Endothelial cell (in vitro differentiated cells): ENCODE results near the gene ZBTB39. TPM values are rescaled to one million over a fixed set of nuclear protein-coding genes. Genes with fewer than 3 reads are reported as not detected.

Source experiments
- DNase-seq: peaks from one replicate; pipeline ENCODE4 v3.0.0; 2021; ENCODE audit warnings: low spot score
- H3K27ac Mint-ChIP-seq: one replicate; pipeline ENCODE4 v1.8.0; 2021; ENCODE audit warnings: mixed read lengths, inconsistent platforms; ENCODE audit not compliant: unreplicated experiment
- H3K27me3 Mint-ChIP-seq: one replicate; pipeline ENCODE4 v1.8.0; 2021; ENCODE audit warnings: mild to moderate bottlenecking, moderate library complexity, mixed read lengths, inconsistent platforms; ENCODE audit not compliant: unreplicated experiment
- H3K36me3 Mint-ChIP-seq: one replicate; pipeline ENCODE4 v1.8.0; 2021; ENCODE audit warnings: mild to moderate bottlenecking, low read depth, mixed read lengths, inconsistent platforms; ENCODE audit not compliant: unreplicated experiment
- H3K4me1 Mint-ChIP-seq: one replicate; pipeline ENCODE4 v1.8.0; 2021; ENCODE audit warnings: mild to moderate bottlenecking, mixed read lengths, inconsistent platforms; ENCODE audit not compliant: unreplicated experiment
- H3K4me3 Mint-ChIP-seq: one replicate; pipeline ENCODE4 v1.8.0; 2021; ENCODE audit warnings: mild to moderate bottlenecking, mixed read lengths, inconsistent platforms; ENCODE audit not compliant: unreplicated experiment
- H3K9me3 Mint-ChIP-seq: one replicate; pipeline ENCODE4 v1.8.0; 2021; ENCODE audit warnings: mixed read lengths, inconsistent platforms; ENCODE audit not compliant: unreplicated experiment
- total RNA-seq: library from RNA; stranded (reverse); fragmentation: NEBNext Ultra II Directional; extraction: Animal tissue kit (Norgen Biotek cat#: 25700); gene quantifications from one replicate; pipeline ENCODE4 v1.2.1, GENCODE V29; 2021; ENCODE audit not compliant: unreplicated experiment
- TF ChIP-seq, protein P1 (sequence below): fragments of 200-600 bp; sonication (generic); IDR thresholded peaks from one replicate; pipeline ENCODE4 v1.5.0; 2021; ENCODE audit warnings: antibody characterized with exemption; ENCODE audit not compliant: unreplicated experiment

The ZBTB39 gene
- total RNA-seq, 1 donor from 2014 or later, result 23.9 TPM

DNA sequence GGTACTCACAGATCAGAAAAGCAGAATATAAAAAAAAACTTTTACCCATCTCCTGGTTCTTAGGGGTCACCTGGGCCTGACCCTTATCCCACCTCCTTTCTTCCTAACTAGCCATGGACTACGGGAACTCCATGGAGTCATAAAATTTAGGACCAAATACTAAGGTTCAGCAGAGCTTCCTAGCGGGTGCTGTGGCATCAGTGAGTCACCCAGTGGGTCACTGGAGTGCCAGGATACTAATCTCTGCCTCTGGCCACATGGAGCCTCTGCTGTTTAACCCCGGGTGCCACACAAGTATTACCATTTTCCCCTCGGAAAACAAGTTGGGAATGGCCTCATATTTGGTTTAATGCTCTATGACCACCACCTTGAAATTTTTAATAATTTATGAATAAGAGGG is 6.9 kb downstream of the ZBTB39 start:
- DNase-seq, result no peak
- H3K27me3 Mint-ChIP-seq, result peaks cover 5% of the 10 kb centered on the region
- peaks cover 61% of the 10 kb centered on the region for H3K4me1 Mint-ChIP-seq
- H3K9me3 Mint-ChIP-seq, result no peaks in the 10 kb centered on the region
- H3K27ac Mint-ChIP-seq, result no peak overlapping the region
- peaks cover 30% of the 10 kb centered on the region for H3K36me3 Mint-ChIP-seq
- no peak overlapping the region for H3K4me3 Mint-ChIP-seq
- TF ChIP-seq, protein P1, sequence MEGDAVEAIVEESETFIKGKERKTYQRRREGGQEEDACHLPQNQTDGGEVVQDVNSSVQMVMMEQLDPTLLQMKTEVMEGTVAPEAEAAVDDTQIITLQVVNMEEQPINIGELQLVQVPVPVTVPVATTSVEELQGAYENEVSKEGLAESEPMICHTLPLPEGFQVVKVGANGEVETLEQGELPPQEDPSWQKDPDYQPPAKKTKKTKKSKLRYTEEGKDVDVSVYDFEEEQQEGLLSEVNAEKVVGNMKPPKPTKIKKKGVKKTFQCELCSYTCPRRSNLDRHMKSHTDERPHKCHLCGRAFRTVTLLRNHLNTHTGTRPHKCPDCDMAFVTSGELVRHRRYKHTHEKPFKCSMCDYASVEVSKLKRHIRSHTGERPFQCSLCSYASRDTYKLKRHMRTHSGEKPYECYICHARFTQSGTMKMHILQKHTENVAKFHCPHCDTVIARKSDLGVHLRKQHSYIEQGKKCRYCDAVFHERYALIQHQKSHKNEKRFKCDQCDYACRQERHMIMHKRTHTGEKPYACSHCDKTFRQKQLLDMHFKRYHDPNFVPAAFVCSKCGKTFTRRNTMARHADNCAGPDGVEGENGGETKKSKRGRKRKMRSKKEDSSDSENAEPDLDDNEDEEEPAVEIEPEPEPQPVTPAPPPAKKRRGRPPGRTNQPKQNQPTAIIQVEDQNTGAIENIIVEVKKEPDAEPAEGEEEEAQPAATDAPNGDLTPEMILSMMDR, result no peak

DNA sequence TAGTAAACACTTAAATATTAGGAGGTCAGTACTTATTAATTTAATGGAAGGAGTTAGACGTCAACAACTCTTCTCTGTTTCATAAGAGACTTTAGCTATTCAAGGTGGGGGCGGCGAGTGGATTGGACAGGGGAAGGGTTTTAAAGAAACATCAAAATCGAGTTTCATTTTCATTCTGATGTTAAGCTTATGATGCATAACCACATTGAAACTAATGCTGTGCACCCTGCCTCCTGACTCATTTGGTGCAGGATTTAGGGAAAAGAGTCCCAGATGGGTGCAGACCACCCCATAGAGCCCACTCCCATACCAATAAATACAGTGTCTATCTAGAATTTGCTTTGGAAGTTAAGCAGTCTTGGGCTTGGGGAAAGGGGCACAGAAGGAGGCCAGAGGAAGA is 7.4 kb downstream of the ZBTB39 start:
- TF ChIP-seq, protein P1, result no peak
- H3K4me1 Mint-ChIP-seq, result peaks cover 63% of the 10 kb centered on the region
- no peaks in the 10 kb centered on the region for H3K9me3 Mint-ChIP-seq
- DNase-seq, result no peak
- peaks cover 5% of the 10 kb centered on the region for H3K27me3 Mint-ChIP-seq
- H3K27ac Mint-ChIP-seq, result no peak overlapping the region
- H3K36me3 Mint-ChIP-seq, result peaks cover 26% of the 10 kb centered on the region
- peak overlapping the region; percentile 2 for H3K4me3 Mint-ChIP-seq

DNA sequence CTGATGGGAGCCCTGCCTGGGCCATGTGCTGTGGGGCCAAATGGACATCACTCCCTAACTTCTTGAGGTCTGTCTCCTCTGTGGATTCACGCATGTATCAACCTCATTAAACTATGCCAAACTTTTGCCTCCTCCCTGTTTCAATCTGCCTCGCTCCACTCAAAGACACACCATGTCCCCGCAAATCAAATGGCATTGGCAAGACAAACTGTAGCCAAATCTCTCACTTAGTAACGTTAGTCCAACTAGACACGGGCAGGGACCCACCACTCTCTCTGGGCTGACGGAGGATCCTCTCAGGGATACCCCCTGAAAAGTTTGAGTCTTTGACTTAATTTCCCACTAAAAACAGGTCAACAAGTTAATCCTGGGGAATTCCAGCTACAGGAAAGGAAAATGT is 8.0 kb downstream of the ZBTB39 start:
- Mint-ChIP-seq H3K27ac (no peak overlapping the region), H3K27me3 (peaks cover 5% of the 10 kb centered on the region), H3K4me1 (peaks cover 68% of the 10 kb centered on the region), H3K36me3 (peaks cover 19% of the 10 kb centered on the region), H3K4me3 (no peak overlapping the region), H3K9me3 (no peaks in the 10 kb centered on the region)
- no peak for DNase-seq
- TF ChIP-seq, protein P1, result no peak

DNA sequence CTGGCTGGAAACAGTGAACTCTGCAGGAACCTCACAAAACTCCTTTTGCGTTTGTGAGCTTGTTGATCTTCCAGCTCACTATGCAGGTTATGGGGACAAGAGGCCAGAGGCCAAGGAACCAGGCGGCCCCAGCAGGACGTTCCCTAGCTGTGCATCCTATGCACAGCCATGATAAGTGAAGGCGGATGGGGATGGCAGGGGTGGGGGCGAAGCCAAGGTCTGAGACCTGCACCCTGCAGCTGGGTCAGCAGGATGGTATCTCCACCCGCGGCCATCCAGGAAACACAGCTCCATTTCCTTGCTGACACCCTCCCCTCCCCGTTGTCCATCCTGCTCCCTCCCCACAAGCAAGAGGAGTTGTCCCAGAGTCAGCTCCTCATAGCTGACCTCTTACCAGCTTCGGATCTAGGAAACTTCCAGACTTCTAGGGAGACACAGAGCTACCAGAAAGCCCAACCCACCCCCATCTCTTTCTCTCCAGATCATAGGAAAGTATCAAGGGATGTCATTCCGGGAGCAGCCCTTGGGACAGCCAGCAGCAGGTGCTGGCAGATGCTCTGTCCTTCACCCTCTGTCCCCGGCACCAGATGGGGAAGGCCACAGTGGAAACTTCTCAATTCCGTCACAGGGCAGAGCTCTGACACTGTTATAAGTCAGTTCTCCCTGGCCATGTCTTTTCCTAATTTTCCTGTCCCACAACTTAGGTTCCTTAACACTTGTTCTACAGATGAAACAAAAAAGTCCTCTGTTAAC is 9.4 kb downstream of the ZBTB39 start:
- peaks cover 11% of the 10 kb centered on the region for H3K36me3 Mint-ChIP-seq
- peak overlapping the region; percentile 62 for H3K27ac Mint-ChIP-seq
- DNase-seq, result no peak
- H3K27me3 Mint-ChIP-seq, result peaks cover 5% of the 10 kb centered on the region
- peaks cover 77% of the 10 kb centered on the region for H3K4me1 Mint-ChIP-seq
- H3K4me3 Mint-ChIP-seq, result peak overlapping the region; percentile 54
- TF ChIP-seq, protein P1, result no peak
- H3K9me3 Mint-ChIP-seq, result no peaks in the 10 kb centered on the region

DNA sequence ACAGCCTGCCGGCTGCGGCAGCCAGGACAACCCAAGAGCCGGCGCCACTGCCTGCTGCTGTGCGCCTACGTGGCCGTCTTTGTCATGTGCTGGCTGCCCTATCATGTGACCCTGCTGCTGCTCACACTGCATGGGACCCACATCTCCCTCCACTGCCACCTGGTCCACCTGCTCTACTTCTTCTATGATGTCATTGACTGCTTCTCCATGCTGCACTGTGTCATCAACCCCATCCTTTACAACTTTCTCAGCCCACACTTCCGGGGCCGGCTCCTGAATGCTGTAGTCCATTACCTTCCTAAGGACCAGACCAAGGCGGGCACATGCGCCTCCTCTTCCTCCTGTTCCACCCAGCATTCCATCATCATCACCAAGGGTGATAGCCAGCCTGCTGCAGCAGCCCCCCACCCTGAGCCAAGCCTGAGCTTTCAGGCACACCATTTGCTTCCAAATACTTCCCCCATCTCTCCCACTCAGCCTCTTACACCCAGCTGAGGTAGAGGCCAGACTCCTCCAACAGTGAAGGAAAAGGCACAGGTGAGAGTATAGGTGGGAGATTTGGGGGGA is 10.3 kb downstream of the ZBTB39 start:
- TF ChIP-seq, protein P1, result no peak
- H3K27ac Mint-ChIP-seq, result peak overlapping the region; percentile 62

More for the DNA sequence above, 10.3 kb downstream of the ZBTB39 start:
- Mint-ChIP-seq H3K4me1 (peaks cover 78% of the 10 kb centered on the region), H3K36me3 (peaks cover 11% of the 10 kb centered on the region), H3K4me3 (peak overlapping the region; percentile 56), H3K9me3 (no peaks in the 10 kb centered on the region), H3K27me3 (peaks cover 6% of the 10 kb centered on the region)
- DNase-seq, result no peak
